WTC11 (cell line): ENCODE measurements around the gene NKPD1. TPM values are rescaled to one million over a fixed set of nuclear protein-coding genes. Genes with fewer than 3 reads are reported as not detected.

Experiments used
- ATAC-seq: fragments of 200-7000 bp; cut with Tn5 transposase; 2 replicates; pipeline ENCODE4 v1.10.0; 2021; ENCODE audit warnings: mild to moderate bottlenecking, moderate library complexity
- CTCF ChIA-PET: fragments of 300-600 bp; sonication (Branson Sonifier 250); formaldehyde crosslinking; loops from one replicate; lab custom pipeline; 2021; ENCODE audit warnings: antibody characterized with exemption; lab: Charles Lee
- POLR2A ChIA-PET: fragments of 350-600 bp; sonication (Branson Sonifier 250); formaldehyde crosslinking; loops from one replicate; lab custom pipeline; 2021; ENCODE audit warnings: antibody characterized with exemption; lab: Charles Lee
- DNase-seq: peaks from one replicate; pipeline ENCODE4 v3.0.0; 2021; ENCODE audit warnings: low spot score
- H3K27ac Mint-ChIP-seq: 2 replicates; pipeline ENCODE4 v1.8.0; 2021; ENCODE audit warnings: mixed read lengths
- H3K27me3 Mint-ChIP-seq: 2 replicates; pipeline ENCODE4 v1.8.0; 2021; ENCODE audit warnings: low read depth, mild to moderate bottlenecking, moderate library complexity, mixed read lengths
- H3K36me3 Mint-ChIP-seq: 2 replicates; pipeline ENCODE4 v1.8.0; 2021; ENCODE audit warnings: mixed read lengths
- H3K4me1 Mint-ChIP-seq: 2 replicates; pipeline ENCODE4 v1.8.0; 2022; ENCODE audit warnings: mixed read lengths
- H3K4me3 Mint-ChIP-seq: 2 replicates; pipeline ENCODE4 v1.8.0; 2021; ENCODE audit warnings: mild to moderate bottlenecking, moderate library complexity, mixed read lengths
- H3K9me3 Mint-ChIP-seq: 2 replicates; pipeline ENCODE4 v1.8.0; 2021; ENCODE audit warnings: mixed read lengths
- AR ChIP-seq: fragments of 250-450 bp; sonication (Bioruptor Pico); IDR thresholded peaks from 2 replicates; pipeline ENCODE4 v1.9.0; 2021; ENCODE audit warnings: mild to moderate bottlenecking
- CBFB ChIP-seq: sonication (generic); formaldehyde crosslinking; IDR thresholded peaks from 2 replicates; pipeline ENCODE4 v1.8.1; 2022; ENCODE audit warnings: mild to moderate bottlenecking, low read depth, missing genetic modification reagents
- CREM ChIP-seq: sonication (generic); formaldehyde crosslinking; IDR thresholded peaks from 2 replicates; pipeline ENCODE4 v1.8.1; 2022; ENCODE audit warnings: mild to moderate bottlenecking, missing genetic modification reagents, moderate library complexity
- ELF4 ChIP-seq: sonication (generic); formaldehyde crosslinking; IDR thresholded peaks from 2 replicates; pipeline ENCODE4 v1.8.1; 2022; ENCODE audit warnings: low read depth, mild to moderate bottlenecking, moderate library complexity, missing genetic modification reagents
- ETV6 ChIP-seq: sonication (generic); formaldehyde crosslinking; IDR thresholded peaks from 2 replicates; pipeline ENCODE4 v1.8.1; 2022; ENCODE audit warnings: mild to moderate bottlenecking, missing genetic modification reagents
- FOXP1 ChIP-seq: sonication (generic); formaldehyde crosslinking; IDR thresholded peaks from 2 replicates; pipeline ENCODE4 v1.8.0; 2022; ENCODE audit warnings: missing genetic modification reagents, mild to moderate bottlenecking, moderate library complexity, borderline replicate concordance
- GRHL2 ChIP-seq: fragments of 250-450 bp; sonication (Bioruptor Pico); IDR thresholded peaks from 2 replicates; pipeline ENCODE4 v1.8.0; 2022; ENCODE audit warnings: mild to moderate bottlenecking, moderate library complexity; ENCODE audit not compliant: insufficient replicate concordance, severe bottlenecking
- IRF1 ChIP-seq: sonication (generic); formaldehyde crosslinking; IDR thresholded peaks from 2 replicates; pipeline ENCODE4 v1.8.0; 2023; ENCODE audit warnings: missing genetic modification reagents
- JAZF1 ChIP-seq: fragments of 250-450 bp; sonication (Bioruptor Pico); IDR thresholded peaks from 2 replicates; pipeline ENCODE4 v1.9.0; 2021; ENCODE audit warnings: moderate library complexity, mild to moderate bottlenecking, inconsistent platforms
- JUN ChIP-seq: sonication (generic); formaldehyde crosslinking; IDR thresholded peaks from 2 replicates; pipeline ENCODE4 v1.8.0; 2023; ENCODE audit warnings: mild to moderate bottlenecking, missing genetic modification reagents
- MYBL2 ChIP-seq: sonication (generic); formaldehyde crosslinking; IDR thresholded peaks from 2 replicates; pipeline ENCODE4 v1.8.1; 2023; ENCODE audit warnings: mild to moderate bottlenecking, moderate library complexity, missing genetic modification reagents
- PRRX2 ChIP-seq: fragments of 250-450 bp; sonication (Bioruptor Pico); IDR thresholded peaks from 2 replicates; pipeline ENCODE4 v1.8.0; 2021; ENCODE audit warnings: mild to moderate bottlenecking
- RELA ChIP-seq: sonication (generic); formaldehyde crosslinking; IDR thresholded peaks from 2 replicates; pipeline ENCODE4 v1.8.1; 2022; ENCODE audit warnings: missing genetic modification reagents, mild to moderate bottlenecking, borderline replicate concordance
- SMAD3 ChIP-seq: sonication (generic); formaldehyde crosslinking; IDR thresholded peaks from 2 replicates; pipeline ENCODE4 v1.8.0; 2022; ENCODE audit warnings: missing genetic modification reagents, mild to moderate bottlenecking, borderline replicate concordance
- SP1 ChIP-seq: sonication (generic); formaldehyde crosslinking; conservative IDR thresholded peaks from 2 replicates; pipeline ENCODE4 v1.8.1; 2022; ENCODE audit warnings: missing genetic modification reagents
- TCF7 ChIP-seq: sonication (generic); formaldehyde crosslinking; IDR thresholded peaks from 2 replicates; pipeline ENCODE4 v1.8.0; 2022; ENCODE audit warnings: mild to moderate bottlenecking, low read depth, missing genetic modification reagents, moderate library complexity
- USF1 ChIP-seq: sonication (generic); formaldehyde crosslinking; IDR thresholded peaks from 2 replicates; pipeline ENCODE4 v1.8.0; 2022; ENCODE audit warnings: mild to moderate bottlenecking, missing genetic modification reagents
- ZBTB21 ChIP-seq: sonication (generic); formaldehyde crosslinking; IDR thresholded peaks from 2 replicates; pipeline ENCODE4 v1.8.1; 2023; ENCODE audit warnings: mild to moderate bottlenecking, missing genetic modification reagents, borderline replicate concordance
- ZMAT4 ChIP-seq: fragments of 250-450 bp; sonication (Bioruptor Pico); IDR thresholded peaks from 2 replicates; pipeline ENCODE4 v1.9.0; 2021; ENCODE audit warnings: mild to moderate bottlenecking
- ZNF138 ChIP-seq: sonication (generic); formaldehyde crosslinking; conservative IDR thresholded peaks from 2 replicates; pipeline ENCODE4 v1.8.1; 2022; ENCODE audit warnings: mild to moderate bottlenecking, moderate library complexity, missing genetic modification reagents
- ZNF219 ChIP-seq: sonication (generic); formaldehyde crosslinking; IDR thresholded peaks from 2 replicates; pipeline ENCODE4 v1.8.0; 2023; ENCODE audit warnings: missing genetic modification reagents, mild to moderate bottlenecking, borderline replicate concordance
- ZNF232 ChIP-seq: sonication (generic); formaldehyde crosslinking; IDR thresholded peaks from 2 replicates; pipeline ENCODE4 v1.8.0; 2022; ENCODE audit warnings: mild to moderate bottlenecking, missing genetic modification reagents
- ZNF263 ChIP-seq: sonication (generic); formaldehyde crosslinking; IDR thresholded peaks from 2 replicates; pipeline ENCODE4 v1.8.1; 2022; ENCODE audit warnings: low read depth, mild to moderate bottlenecking, moderate library complexity, missing genetic modification reagents
- ZNF425 ChIP-seq: fragments of 250-450 bp; sonication (Bioruptor Pico); conservative IDR thresholded peaks from 2 replicates; pipeline ENCODE4 v1.9.0; 2021; ENCODE audit warnings: mild to moderate bottlenecking
- total RNA-seq: library from RNA; stranded (reverse); gene quantifications from 3 replicates; pipeline ENCODE4 v1.2.3, GENCODE V29; 2021
- TF ChIP-seq, protein P1 (sequence below): sonication (generic); formaldehyde crosslinking; conservative IDR thresholded peaks from 2 replicates; pipeline ENCODE4 v1.8.1; 2022; ENCODE audit warnings: mild to moderate bottlenecking, missing genetic modification reagents

Gene NKPD1
- total RNA-seq, 1 experiment from 2014 or later = 0.57 TPM

DNA sequence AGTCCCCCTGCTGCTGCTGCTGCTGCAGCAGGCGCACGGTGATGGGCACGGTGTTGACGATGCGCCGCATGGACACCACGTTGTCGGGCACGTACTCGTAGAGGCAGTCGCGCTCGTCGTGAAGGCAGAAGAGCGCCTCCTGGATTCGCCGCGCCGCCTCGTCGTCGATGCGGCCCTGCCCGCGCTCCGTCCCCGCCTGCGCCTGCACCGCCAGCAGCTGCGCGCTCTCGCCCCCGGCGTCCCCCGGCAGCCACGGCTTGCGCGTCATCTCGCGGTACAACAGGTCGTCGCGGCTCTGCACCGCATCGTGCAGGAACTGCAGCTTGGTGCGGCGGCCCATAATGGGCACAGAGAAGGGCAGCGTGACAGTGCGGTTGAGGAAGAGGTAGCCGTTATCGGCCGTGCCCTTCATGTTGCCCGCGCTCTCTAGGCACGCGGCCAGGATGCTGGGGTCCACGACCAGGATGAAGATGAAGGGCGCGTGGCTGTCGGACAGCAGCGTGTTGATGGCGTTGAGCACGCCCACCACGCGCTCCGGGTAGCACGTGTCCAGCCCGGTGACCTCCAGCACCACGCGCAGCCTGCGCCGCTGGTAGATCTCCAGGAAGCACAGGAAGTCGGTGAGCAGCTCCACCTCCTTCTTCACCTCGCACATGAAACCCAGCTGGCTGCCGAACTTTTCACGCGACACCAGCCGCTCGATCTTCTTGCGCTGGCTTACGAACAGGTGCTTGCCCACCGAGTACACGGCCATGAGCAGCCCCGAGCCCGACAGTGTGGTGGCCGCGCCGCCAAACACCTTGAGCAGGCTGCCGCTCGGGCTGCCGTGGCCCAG is 8.1 kb downstream of the NKPD1 start (continued):
- TF ChIP-seq CBFB (CRISPR knock-in tag) = peak; percentile 93; the same call in 1 of the 2 replicates
- TF ChIP-seq ZNF263 (CRISPR knock-in tag) = no peak
- TF ChIP-seq ZNF138 (CRISPR knock-in tag) = peak; percentile 93
- TF ChIP-seq SMAD3 (CRISPR knock-in tag) = peak; percentile 86; the same call in 1 of the 2 replicates
- TF ChIP-seq MYBL2 (CRISPR knock-in tag) = no peak; the same call in 1 of the 2 replicates
- TF ChIP-seq ZNF219 (CRISPR knock-in tag) = peak; percentile 88; the same call in 1 of the 2 replicates
- TF ChIP-seq IRF1 (CRISPR knock-in tag) = peak; percentile 90
- TF ChIP-seq FOXP1 (CRISPR knock-in tag) = peak; percentile 93
- TF ChIP-seq, protein P1, sequence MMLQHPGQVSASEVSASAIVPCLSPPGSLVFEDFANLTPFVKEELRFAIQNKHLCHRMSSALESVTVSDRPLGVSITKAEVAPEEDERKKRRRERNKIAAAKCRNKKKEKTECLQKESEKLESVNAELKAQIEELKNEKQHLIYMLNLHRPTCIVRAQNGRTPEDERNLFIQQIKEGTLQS (CRISPR knock-in tag) = no peak
- TF ChIP-seq ZBTB21 = peak; percentile 83
- 0 out of 2 replicates have a peak, but pooled peaks have one; percentile 3 for TF ChIP-seq TCF7
- peak; percentile 77 for TF ChIP-seq ETV6 (CRISPR knock-in tag)
- TF ChIP-seq ZNF232 (CRISPR knock-in tag) = peak; percentile 51; the same call in 1 of the 2 replicates
- no peak for TF ChIP-seq ZMAT4 (CRISPR knock-in tag)

GRCh38 chr19:45151821-45152503 is 8.8 kb downstream of the NKPD1 start:
- no peak; the same call in 1 of the 2 replicates for ATAC-seq
- TF ChIP-seq JUN (CRISPR knock-in tag) (peak; percentile 10; the same call in 1 of the 2 replicates), MYBL2 (CRISPR knock-in tag) (peak; percentile 12), USF1 (CRISPR knock-in tag) (no peak), SP1 (CRISPR knock-in tag) (no peak), ELF4 (CRISPR knock-in tag) (0 out of 2 replicates have a peak, but pooled peaks have one; percentile 18)
- H3K4me3 Mint-ChIP-seq = peak overlapping the region; percentile 22; the same call in 1 of the 2 replicates
- POLR2A ChIA-PET = interaction anchor here (0.9 kb wide), 1 partner anchor 62 kb away, joined by 3 read pairs; no protein-coding TSS in a partner anchor
- no peaks in the 10 kb centered on the region for H3K36me3 Mint-ChIP-seq
- peaks cover 54% of the 10 kb centered on the region for H3K27me3 Mint-ChIP-seq
- peaks cover 12% of the 10 kb centered on the region for H3K4me1 Mint-ChIP-seq
- CTCF ChIA-PET = interaction anchor here (0.5 to 4.8 kb wide), 31 partner anchors 8 to 193 kb away, joined by 3 to 21 read pairs (median 6); partner anchors contain the start of genes BLOC1S3, GEMIN7, NKPD1 and PPP1R37
- DNase-seq = peak; percentile 54
- no peak overlapping the region for H3K27ac Mint-ChIP-seq
- no peaks in the 10 kb centered on the region for H3K9me3 Mint-ChIP-seq

DNA sequence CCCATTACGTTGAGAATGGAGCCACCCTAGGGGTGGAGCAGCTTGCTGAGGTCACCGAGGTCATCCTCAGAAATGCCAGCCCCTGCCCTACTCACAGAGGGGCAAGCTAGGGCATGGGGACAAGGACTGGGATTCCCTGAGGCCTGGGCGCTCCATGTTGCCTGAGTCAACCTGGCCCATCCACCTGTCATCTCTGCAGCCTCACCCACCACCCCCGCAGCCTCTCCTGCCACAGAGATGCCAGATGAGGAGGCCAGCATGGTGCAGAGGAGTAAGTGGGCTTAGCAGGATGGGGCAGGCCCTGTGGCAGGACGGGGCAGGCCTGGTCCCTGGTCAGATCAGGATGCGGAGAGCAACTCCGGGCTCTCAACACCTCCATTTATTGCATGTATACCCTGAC is 9.5 kb downstream of the NKPD1 start:
- H3K27ac Mint-ChIP-seq = no peak overlapping the region
- no peak for ATAC-seq
- H3K4me1 Mint-ChIP-seq = peaks cover 11% of the 10 kb centered on the region
- no peaks in the 10 kb centered on the region for H3K36me3 Mint-ChIP-seq
- peaks cover 52% of the 10 kb centered on the region for H3K27me3 Mint-ChIP-seq
- CTCF ChIA-PET = interaction anchor here (0.8 to 4.8 kb wide), 20 partner anchors 8 to 194 kb away, joined by 3 to 21 read pairs (median 6); partner anchors contain the start of genes BLOC1S3, GEMIN7, NKPD1 and PPP1R37
- no peak for DNase-seq
- POLR2A ChIA-PET = no interaction called here
- H3K9me3 Mint-ChIP-seq = no peaks in the 10 kb centered on the region
- H3K4me3 Mint-ChIP-seq = no peak overlapping the region
- no peak for TF ChIP-seq JAZF1
- TF ChIP-seq RELA = no peak
- TF ChIP-seq PRRX2 = no peak
- no peak for TF ChIP-seq ZNF425
- no peak for TF ChIP-seq AR (CRISPR knock-in tag)
- TF ChIP-seq GRHL2 (CRISPR knock-in tag) = no peak
- TF ChIP-seq CREM (CRISPR knock-in tag) = no peak
